22Rv1 (cell line): ENCODE data around the gene DGKB.

Experiments used
- ZFX ChIP-seq: fragments of 450-650 bp; IDR thresholded peaks from 2 replicates; pipeline ENCODE4 v1.6.1; 2017; ENCODE audit warnings: antibody characterized with exemption, borderline replicate concordance
- TF ChIP-seq, protein P1 (sequence below): fragments of 450-650 bp; IDR thresholded peaks from 2 replicates; pipeline ENCODE4 v1.5.1; 2017; ENCODE audit warnings: mild to moderate bottlenecking

DNA sequence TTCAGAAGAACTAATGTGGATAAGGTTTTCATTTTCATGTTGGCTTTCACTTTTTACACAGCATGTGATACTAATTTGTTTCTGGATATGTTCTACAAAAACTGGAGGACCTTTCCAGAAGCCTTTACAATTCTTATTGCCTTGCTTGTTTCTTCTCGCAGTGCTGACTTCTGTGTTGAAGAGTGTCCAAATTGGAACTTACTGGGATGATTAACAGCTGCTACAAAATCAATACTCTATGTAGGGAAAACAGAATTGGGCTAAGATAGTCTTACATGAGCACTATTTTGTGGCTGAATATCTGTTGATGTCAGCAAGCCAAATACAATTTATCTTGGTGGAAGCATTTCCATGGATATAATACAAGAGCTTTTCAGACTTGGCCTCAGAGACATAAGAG lies 351.2 kb downstream of the DGKB start:
- TF ChIP-seq, protein P1, sequence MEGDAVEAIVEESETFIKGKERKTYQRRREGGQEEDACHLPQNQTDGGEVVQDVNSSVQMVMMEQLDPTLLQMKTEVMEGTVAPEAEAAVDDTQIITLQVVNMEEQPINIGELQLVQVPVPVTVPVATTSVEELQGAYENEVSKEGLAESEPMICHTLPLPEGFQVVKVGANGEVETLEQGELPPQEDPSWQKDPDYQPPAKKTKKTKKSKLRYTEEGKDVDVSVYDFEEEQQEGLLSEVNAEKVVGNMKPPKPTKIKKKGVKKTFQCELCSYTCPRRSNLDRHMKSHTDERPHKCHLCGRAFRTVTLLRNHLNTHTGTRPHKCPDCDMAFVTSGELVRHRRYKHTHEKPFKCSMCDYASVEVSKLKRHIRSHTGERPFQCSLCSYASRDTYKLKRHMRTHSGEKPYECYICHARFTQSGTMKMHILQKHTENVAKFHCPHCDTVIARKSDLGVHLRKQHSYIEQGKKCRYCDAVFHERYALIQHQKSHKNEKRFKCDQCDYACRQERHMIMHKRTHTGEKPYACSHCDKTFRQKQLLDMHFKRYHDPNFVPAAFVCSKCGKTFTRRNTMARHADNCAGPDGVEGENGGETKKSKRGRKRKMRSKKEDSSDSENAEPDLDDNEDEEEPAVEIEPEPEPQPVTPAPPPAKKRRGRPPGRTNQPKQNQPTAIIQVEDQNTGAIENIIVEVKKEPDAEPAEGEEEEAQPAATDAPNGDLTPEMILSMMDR, result no peak
- TF ChIP-seq ZFX, result no peak
